Heart left ventricle (tissue), 16 donors: Measurements from ENCODE around the gene KCNAB2. TPM values are rescaled to one million over a fixed set of nuclear protein-coding genes. Genes with fewer than 3 reads are reported as not detected.

Experiments used
- ATAC-seq, 4 donors: fragments of 200-7000 bp; cut with Tn5 transposase; one replicate each; pipeline ENCODE4 v1.9.1; 2020 to 2022; ENCODE audit warnings: moderate library complexity in 4 of 4, mild to moderate bottlenecking in 3 of 4, moderate number of reproducible peaks in 1 of 4
- DNase-seq, 5 donors: peaks; one replicate each; pipeline ENCODE4 v3.0.0-alpha.2; 2020
- H3K27ac ChIP-seq, 12 donors: fragments of 200-600 bp; sonication (generic) in 4 of 12; one replicate each; pipeline versions ENCODE4 v1.5.0 to v1.8.0; 2016 to 2022; ENCODE audit warnings: mild to moderate bottlenecking in 2 of 12
- H3K27me3 ChIP-seq, 9 donors: fragments of 200-600 bp; sonication (generic) in 2 of 9; one replicate each; pipeline versions ENCODE4 v1.5.1 to v1.8.0; 2016 to 2022; ENCODE audit warnings: mild to moderate bottlenecking in 3 of 9
- H3K36me3 ChIP-seq, 9 donors: fragments of 200-600 bp; sonication (generic) in 2 of 9; one replicate each; pipeline versions ENCODE4 v1.5.0 to v1.8.0; 2018 to 2022; ENCODE audit warnings: mild to moderate bottlenecking in 2 of 9
- H3K4me1 ChIP-seq, 12 donors: fragments of 200-600 bp; sonication (generic) in 4 of 12; one replicate each; pipeline versions ENCODE4 v1.5.0 to v1.8.0; 2016 to 2022; ENCODE audit warnings: mild to moderate bottlenecking in 3 of 12
- H3K4me3 ChIP-seq, 12 donors: fragments of 200-600 bp; sonication (generic) in 4 of 12; one replicate each; pipeline versions ENCODE4 v1.5.0 to v1.8.0; 2017 to 2022; ENCODE audit warnings: mild to moderate bottlenecking in 9 of 12, moderate library complexity in 4 of 12
- H3K9me3 ChIP-seq, 12 donors: fragments of 200-600 bp; sonication (generic) in 4 of 12; one replicate each; pipeline versions ENCODE4 v1.5.0 to v1.8.0; 2016 to 2022; ENCODE audit warnings: mild to moderate bottlenecking in 1 of 12
- POLR2A ChIP-seq, 2 donors: fragments of 450-650 bp; IDR thresholded peaks; one replicate each; pipeline ENCODE4 v1.6.1; 2017; ENCODE audit warnings: antibody characterized with exemption in 2 of 2, mild to moderate bottlenecking in 2 of 2, moderate library complexity in 2 of 2
- WGBS, 4 donors: extraction: QIAGEN DNeasy Blood & Tissue Kit in 2 of 4; methylation state at CpG; one replicate each; pipeline versions ENCODE4 v1.1.5 to v1.1.7; 2013 to 2018; 5-methylcytosine and 5-hydroxymethylcytosine counted together
- intact Hi-C, 10 donors: fragments of 100-400 bp; cut with DNase I; formaldehyde crosslinking; loops; one replicate each; pipeline versions ENCODE4 v1.11.1 to v1.14.2; 2022
- polyA plus RNA-seq, 2 donors: library from polyadenylated mRNA; stranded (reverse); fragments of 200-250 nt; gene quantifications; one replicate each; pipeline ENCODE4 v1.2.3, GENCODE V29; 2013
- total RNA-seq, 9 donors: library from RNA; depleted of rRNA in 2 of 9; stranded (reverse); fragments of >200 nt in 2 of 9; fragmentation: NEBNext Ultra II Directional in 3 of 9; extraction: Animal tissue kit (Norgen Biotek cat#: 25700) in 3 of 9; gene quantifications; one replicate each; pipeline versions ENCODE4 v1.1.0 to v1.2.4, GENCODE V29; 2016 to 2023
- TF ChIP-seq, protein P1 (sequence below), 12 donors: fragments of 200-600 bp; sonication (generic) in 4 of 12; IDR thresholded peaks; one replicate each; pipeline versions ENCODE4 v1.5.0 to v1.8.0; 2018 to 2022; ENCODE audit warnings: antibody characterized with exemption in 12 of 12, mild to moderate bottlenecking in 5 of 12
- donor health status: ischemic (EF 13 %, LVEDD 7.1; RV severe dilation, severe dysfunction).
- donor health status: healthy with polysubstance abuse.
- donor health status: DM: no; HTN: yes; CAD: no.
- donor health status: DM: no; HTN: no; CAD: no.
- donor health status: ischemic (EF 25% LVEDD 6.9; RV normal size, moderate dysfunction).
- donor health status: ischemic (EF 25% LVEDD 5.7; RV mildly dilated, moderate dysfunction).
- donor health status: healthy.
- donor health status: DM: yes; HTN: yes; CAD: no.
- donor health status: ischemic (EF 35%, LVEDD 5.7; RV mildly dilated, moderate dysfunction).
- donor health status: nonischemic (EF 11% LVEDD 7.7; RV severe dilation, severe dysfunction).
- donor health status: DM: yes; HTN: yes; CAD: no.
- donor health status: PGD.
- donor health status: ischemic (EF 29% LVEDD 5.4; RV normal size, mild dysfunction).
- donor health status: nonischemic (EF 23%, LVEDD 6.1; RV moderate dilation, normal function).

Gene KCNAB2
- total and polyA plus RNA-seq, 11 donors = 10.7 to 51.4 (median 27.2) TPM

GRCh38 chr1:6030547-6031261 lies 15.0 kb upstream of the KCNAB2 start:
- intact Hi-C loops = no loop called here
- 90 to 92% (median 91%) methylated on average over 2 of the region's 2 CpGs for WGBS, 4 donors
- DNase-seq = no peak

DNA sequence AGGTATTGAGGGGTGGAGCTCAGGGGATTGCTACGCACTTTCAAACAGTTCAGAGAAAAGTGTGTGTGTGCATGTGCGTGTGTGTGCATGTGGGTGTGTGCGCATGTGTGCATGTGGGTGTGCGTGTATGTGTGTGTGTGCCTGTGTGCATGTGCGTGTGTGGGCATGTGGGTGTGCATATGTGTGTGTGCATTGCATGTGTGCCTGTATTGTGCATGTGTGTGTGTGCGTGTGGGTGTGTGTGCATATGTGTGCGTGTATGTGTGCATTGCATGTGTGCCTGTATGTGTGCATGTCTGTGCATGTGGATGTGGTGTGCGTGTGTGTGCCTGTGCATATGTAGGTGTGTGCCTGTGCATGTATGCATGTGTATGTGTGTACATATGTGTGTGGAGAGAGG lies 12.6 kb upstream of the KCNAB2 start:
- WGBS, 4 donors = 87 to 96% (median 94%) methylated on average over 8 of the region's 8 CpGs
- no peak for TF ChIP-seq POLR2A (IDR thresholded peaks at IDR 0.05)
- TF ChIP-seq, protein P1, sequence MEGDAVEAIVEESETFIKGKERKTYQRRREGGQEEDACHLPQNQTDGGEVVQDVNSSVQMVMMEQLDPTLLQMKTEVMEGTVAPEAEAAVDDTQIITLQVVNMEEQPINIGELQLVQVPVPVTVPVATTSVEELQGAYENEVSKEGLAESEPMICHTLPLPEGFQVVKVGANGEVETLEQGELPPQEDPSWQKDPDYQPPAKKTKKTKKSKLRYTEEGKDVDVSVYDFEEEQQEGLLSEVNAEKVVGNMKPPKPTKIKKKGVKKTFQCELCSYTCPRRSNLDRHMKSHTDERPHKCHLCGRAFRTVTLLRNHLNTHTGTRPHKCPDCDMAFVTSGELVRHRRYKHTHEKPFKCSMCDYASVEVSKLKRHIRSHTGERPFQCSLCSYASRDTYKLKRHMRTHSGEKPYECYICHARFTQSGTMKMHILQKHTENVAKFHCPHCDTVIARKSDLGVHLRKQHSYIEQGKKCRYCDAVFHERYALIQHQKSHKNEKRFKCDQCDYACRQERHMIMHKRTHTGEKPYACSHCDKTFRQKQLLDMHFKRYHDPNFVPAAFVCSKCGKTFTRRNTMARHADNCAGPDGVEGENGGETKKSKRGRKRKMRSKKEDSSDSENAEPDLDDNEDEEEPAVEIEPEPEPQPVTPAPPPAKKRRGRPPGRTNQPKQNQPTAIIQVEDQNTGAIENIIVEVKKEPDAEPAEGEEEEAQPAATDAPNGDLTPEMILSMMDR (IDR thresholded peaks at IDR 0.05) = no peak
- Histone ChIP-seq H3K27ac (no peak overlapping the region), H3K27me3 (no peaks in the 10 kb centered on the region), H3K36me3 (peaks cover 0 to 14% (median 0%) of the 10 kb centered on the region in 9 donors), H3K9me3 (no peaks in the 10 kb centered on the region), H3K4me1 (peaks cover 0 to 35% (median 0%) of the 10 kb centered on the region in 12 donors), H3K4me3 (no peak overlapping the region)
- no peak for DNase-seq
- no peak for ATAC-seq
- intact Hi-C loops = no loop called here

More at GRCh38 chr1:6030547-6031261, 15.0 kb upstream of the KCNAB2 start:
- no peaks in the 10 kb centered on the region for H3K27me3 ChIP-seq
- peaks cover 0 to 38% (median 6%) of the 10 kb centered on the region in 12 donors for H3K4me1 ChIP-seq
- no peak for ATAC-seq
- H3K36me3 ChIP-seq = peaks cover 0 to 14% (median 0%) of the 10 kb centered on the region in 9 donors
- H3K27ac ChIP-seq = no peak overlapping the region
- no peaks in the 10 kb centered on the region for H3K9me3 ChIP-seq
- TF ChIP-seq, protein P1 (IDR thresholded peaks at IDR 0.05) = no peak
- TF ChIP-seq POLR2A (IDR thresholded peaks at IDR 0.05) = no peak
- no peak overlapping the region for H3K4me3 ChIP-seq

DNA sequence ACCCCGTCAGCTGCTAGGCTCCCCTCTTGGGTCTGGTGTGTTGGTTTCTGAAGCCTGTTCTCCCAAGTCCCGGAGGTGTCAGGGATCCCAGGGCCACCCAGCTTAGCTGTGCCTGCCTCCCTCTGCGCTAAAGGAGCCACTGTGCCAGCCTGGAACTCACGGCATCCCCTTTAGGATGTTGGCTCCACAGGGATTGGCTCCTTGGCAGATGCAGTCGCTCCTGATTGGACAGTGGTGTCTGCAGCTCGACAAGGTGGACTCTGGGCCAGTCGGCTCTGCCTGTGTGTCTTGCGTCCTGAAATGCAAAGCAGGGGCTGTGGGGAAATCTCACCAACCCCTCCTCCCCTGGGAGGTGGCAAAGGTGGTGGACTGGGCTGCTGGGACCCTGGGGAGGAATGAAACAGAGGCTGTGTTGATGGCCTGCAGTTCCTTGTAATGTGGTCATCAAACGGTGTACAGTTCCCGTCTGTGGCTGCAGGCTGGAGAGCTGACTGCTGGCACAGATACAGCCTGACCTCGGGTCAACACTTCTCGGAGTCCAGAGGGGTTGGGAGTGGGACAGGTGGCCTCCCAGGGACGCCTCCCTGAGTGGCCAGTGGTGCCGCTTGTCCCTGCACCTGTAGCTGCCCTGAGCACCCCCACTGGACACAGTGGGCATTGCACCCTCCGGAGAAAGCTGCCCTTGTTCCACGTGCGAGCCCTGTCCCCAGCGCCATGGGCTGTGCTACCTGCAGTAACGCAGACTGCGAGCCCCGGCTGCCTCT lies 11.5 kb upstream of the KCNAB2 start:
- ATAC-seq (peak; percentile 26 to 85 (median 81)), DNase-seq (peak in 3 of 5 donors; percentile 38 to 62 (median 58))
- Histone ChIP-seq H3K36me3 (peaks cover 0 to 13% (median 0%) of the 10 kb centered on the region in 9 donors), H3K4me3 (no peak overlapping the region), H3K4me1 (peaks cover 0 to 25% (median 0%) of the 10 kb centered on the region in 12 donors), H3K9me3 (no peaks in the 10 kb centered on the region), H3K27ac (no peak overlapping the region), H3K27me3 (no peaks in the 10 kb centered on the region)
- 21 to 39% (median 28%) methylated on average over 14 to 21 of the region's 21 CpGs for WGBS, 4 donors
- intact Hi-C loops = no loop called here
- no peak for TF ChIP-seq POLR2A (IDR thresholded peaks at IDR 0.05)
- TF ChIP-seq, protein P1 (IDR thresholded peaks at IDR 0.05) = peak; percentile 43 to 82 (median 66)

DNA sequence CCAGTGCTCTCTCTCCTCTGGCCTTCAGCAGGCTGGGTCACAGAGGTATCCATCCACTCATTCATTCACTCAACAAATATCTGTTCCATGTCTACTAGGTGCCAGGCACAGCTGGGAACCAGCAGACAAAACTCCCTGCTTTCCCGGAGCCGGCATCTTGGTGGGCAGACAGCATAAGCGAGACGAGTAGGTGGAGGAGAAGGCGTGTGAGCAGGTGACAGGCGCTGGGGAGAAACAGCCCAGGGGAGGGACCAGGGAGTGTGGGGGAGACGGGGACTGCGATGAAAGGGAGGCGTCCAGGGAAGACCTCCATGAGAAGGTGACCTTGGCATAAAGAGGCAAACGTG lies 11.0 kb upstream of the KCNAB2 start:
- no peak for DNase-seq

More for the DNA sequence above, 11.0 kb upstream of the KCNAB2 start:
- peaks cover 0 to 11% (median 0%) of the 10 kb centered on the region in 9 donors for H3K36me3 ChIP-seq
- peaks cover 0 to 19% (median 0%) of the 10 kb centered on the region in 12 donors for H3K4me1 ChIP-seq
- no peaks in the 10 kb centered on the region for H3K27me3 ChIP-seq
- H3K4me3 ChIP-seq = no peak overlapping the region
- no peak for ATAC-seq
- H3K27ac ChIP-seq = no peak overlapping the region
- 58 to 76% (median 64%) methylated on average over 10 of the region's 10 CpGs for WGBS, 4 donors
- no peak for TF ChIP-seq POLR2A (IDR thresholded peaks at IDR 0.05)
- TF ChIP-seq, protein P1 (IDR thresholded peaks at IDR 0.05) = peak in 1 of 12 donors; percentile 5
- no peaks in the 10 kb centered on the region for H3K9me3 ChIP-seq
- intact Hi-C loops = loop anchor here in 1 of 10 donors (5.0 kb wide), 1 partner anchor 143 kb away; no protein-coding TSS in a partner anchor
